ENCODE results near the gene TRAIP. TPM values are rescaled to one million over a fixed set of nuclear protein-coding genes. Genes with fewer than 3 reads are reported as not detected.

The TRAIP gene
- total RNA-seq, 1 donor from 2014 or later = 6.2 TPM

- Mint-ChIP-seq H3K36me3 (ENCODE audit: low read depth, unreplicated experiment) (no peaks in the 10 kb centered on the region), H3K27me3 (ENCODE audit: unreplicated experiment) (peaks cover 9% of the 10 kb centered on the region), H3K27ac (ENCODE audit: unreplicated experiment) (no peak overlapping the region), H3K9me3 (ENCODE audit: unreplicated experiment) (no peaks in the 10 kb centered on the region), H3K4me3 (ENCODE audit: unreplicated experiment) (no peak overlapping the region), H3K4me1 (ENCODE audit: unreplicated experiment) (peaks cover 3% of the 10 kb centered on the region)
- DNase-seq (ENCODE audit: low spot score) = peak; percentile 58
- TF ChIP-seq, protein P1, sequence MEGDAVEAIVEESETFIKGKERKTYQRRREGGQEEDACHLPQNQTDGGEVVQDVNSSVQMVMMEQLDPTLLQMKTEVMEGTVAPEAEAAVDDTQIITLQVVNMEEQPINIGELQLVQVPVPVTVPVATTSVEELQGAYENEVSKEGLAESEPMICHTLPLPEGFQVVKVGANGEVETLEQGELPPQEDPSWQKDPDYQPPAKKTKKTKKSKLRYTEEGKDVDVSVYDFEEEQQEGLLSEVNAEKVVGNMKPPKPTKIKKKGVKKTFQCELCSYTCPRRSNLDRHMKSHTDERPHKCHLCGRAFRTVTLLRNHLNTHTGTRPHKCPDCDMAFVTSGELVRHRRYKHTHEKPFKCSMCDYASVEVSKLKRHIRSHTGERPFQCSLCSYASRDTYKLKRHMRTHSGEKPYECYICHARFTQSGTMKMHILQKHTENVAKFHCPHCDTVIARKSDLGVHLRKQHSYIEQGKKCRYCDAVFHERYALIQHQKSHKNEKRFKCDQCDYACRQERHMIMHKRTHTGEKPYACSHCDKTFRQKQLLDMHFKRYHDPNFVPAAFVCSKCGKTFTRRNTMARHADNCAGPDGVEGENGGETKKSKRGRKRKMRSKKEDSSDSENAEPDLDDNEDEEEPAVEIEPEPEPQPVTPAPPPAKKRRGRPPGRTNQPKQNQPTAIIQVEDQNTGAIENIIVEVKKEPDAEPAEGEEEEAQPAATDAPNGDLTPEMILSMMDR (IDR thresholded peaks at IDR 0.05; ENCODE audit: unreplicated experiment) = no peak
Measured at GRCh38 chr3:49867871-49868321, 11.5 kb upstream of the TRAIP start.

GRCh38 chr3:49867400-49867799 lies 11.0 kb upstream of the TRAIP start:
- Mint-ChIP-seq H3K27me3 (ENCODE audit: unreplicated experiment) (peaks cover 9% of the 10 kb centered on the region), H3K36me3 (ENCODE audit: low read depth, unreplicated experiment) (no peaks in the 10 kb centered on the region), H3K4me1 (ENCODE audit: unreplicated experiment) (peaks cover 3% of the 10 kb centered on the region), H3K4me3 (ENCODE audit: unreplicated experiment) (no peak overlapping the region), H3K27ac (ENCODE audit: unreplicated experiment) (no peak overlapping the region), H3K9me3 (ENCODE audit: unreplicated experiment) (no peaks in the 10 kb centered on the region)
- TF ChIP-seq, protein P1 (IDR thresholded peaks at IDR 0.05; ENCODE audit: unreplicated experiment) = no peak
- no peak for DNase-seq (ENCODE audit: low spot score)

DNA sequence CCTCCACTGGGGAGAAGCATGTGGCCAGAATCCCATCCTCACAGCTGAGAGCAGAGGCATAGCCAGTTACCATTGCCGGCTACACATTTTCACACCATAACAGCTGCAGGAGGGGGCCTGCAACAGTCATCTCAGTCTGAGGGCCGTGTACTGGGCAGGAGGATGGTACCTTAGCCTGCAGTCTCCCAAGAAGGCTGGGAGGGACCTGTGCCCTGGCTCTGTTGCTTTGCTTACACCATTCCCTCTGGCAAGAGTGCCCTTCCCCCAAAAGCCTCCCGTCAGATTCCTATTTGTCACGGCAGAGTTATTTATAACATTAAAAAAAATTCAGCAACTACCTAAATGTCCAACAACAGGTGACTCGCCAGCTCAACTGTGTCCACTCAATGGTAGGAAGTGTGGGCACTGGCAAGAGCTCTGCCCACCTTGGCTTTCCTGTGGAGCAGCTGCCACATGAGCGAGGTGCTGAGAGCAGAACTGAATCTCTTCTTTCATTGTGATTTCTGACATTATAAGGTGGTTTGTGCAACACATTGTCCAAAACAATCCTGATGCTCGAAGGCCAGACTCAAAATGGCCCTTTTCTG lies 8.9 kb upstream of the TRAIP start:
- no peak overlapping the region for H3K4me3 Mint-ChIP-seq (ENCODE audit: unreplicated experiment)
- H3K27ac Mint-ChIP-seq (ENCODE audit: unreplicated experiment) = no peak overlapping the region
- peaks cover 3% of the 10 kb centered on the region for H3K4me1 Mint-ChIP-seq (ENCODE audit: unreplicated experiment)
- H3K27me3 Mint-ChIP-seq (ENCODE audit: unreplicated experiment) = peaks cover 13% of the 10 kb centered on the region
- TF ChIP-seq, protein P1 (IDR thresholded peaks at IDR 0.05; ENCODE audit: unreplicated experiment) = no peak
- H3K9me3 Mint-ChIP-seq (ENCODE audit: unreplicated experiment) = no peaks in the 10 kb centered on the region
- no peaks in the 10 kb centered on the region for H3K36me3 Mint-ChIP-seq (ENCODE audit: low read depth, unreplicated experiment)
- DNase-seq (ENCODE audit: low spot score) = no peak

DNA sequence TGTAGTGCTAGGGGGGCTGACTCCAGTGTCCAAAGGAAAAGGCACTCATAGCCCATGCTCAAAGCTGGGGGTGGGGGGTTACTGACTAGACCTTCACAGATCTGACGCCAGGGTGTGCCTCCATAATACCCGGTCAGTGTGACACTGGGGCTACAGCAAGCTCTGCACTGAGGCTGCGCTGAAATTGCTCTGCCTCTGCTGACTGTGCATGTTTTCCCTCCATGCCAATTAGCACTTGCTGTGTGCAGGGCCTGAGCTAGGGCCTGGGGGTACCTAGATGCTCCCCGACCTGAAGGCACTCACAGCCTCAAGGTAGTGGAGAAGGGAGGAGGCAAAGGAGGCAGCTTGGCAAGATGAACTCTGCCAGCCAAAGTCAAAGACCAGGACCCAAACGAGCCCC lies 8.1 kb upstream of the TRAIP start:
- Mint-ChIP-seq H3K4me1 (ENCODE audit: unreplicated experiment) (peaks cover 3% of the 10 kb centered on the region), H3K9me3 (ENCODE audit: unreplicated experiment) (no peaks in the 10 kb centered on the region), H3K36me3 (ENCODE audit: low read depth, unreplicated experiment) (no peaks in the 10 kb centered on the region), H3K27me3 (ENCODE audit: unreplicated experiment) (peaks cover 13% of the 10 kb centered on the region), H3K27ac (ENCODE audit: unreplicated experiment) (no peak overlapping the region), H3K4me3 (ENCODE audit: unreplicated experiment) (no peak overlapping the region)
- DNase-seq (ENCODE audit: low spot score) = no peak
- TF ChIP-seq, protein P1 (IDR thresholded peaks at IDR 0.05; ENCODE audit: unreplicated experiment) = no peak

GRCh38 chr3:49859576-49860305 lies 3.4 kb upstream of the TRAIP start:
- no peak for DNase-seq (ENCODE audit: low spot score)
- H3K4me3 Mint-ChIP-seq (ENCODE audit: unreplicated experiment) = no peak overlapping the region
- H3K4me1 Mint-ChIP-seq (ENCODE audit: unreplicated experiment) = peaks cover 5% of the 10 kb centered on the region
- no peak overlapping the region for H3K27ac Mint-ChIP-seq (ENCODE audit: unreplicated experiment)
- no peaks in the 10 kb centered on the region for H3K36me3 Mint-ChIP-seq (ENCODE audit: low read depth, unreplicated experiment)
- TF ChIP-seq, protein P1 (IDR thresholded peaks at IDR 0.05; ENCODE audit: unreplicated experiment) = no peak
- H3K9me3 Mint-ChIP-seq (ENCODE audit: unreplicated experiment) = no peaks in the 10 kb centered on the region
- peaks cover 6% of the 10 kb centered on the region for H3K27me3 Mint-ChIP-seq (ENCODE audit: unreplicated experiment)
